ENCODE results near the gene RPTOR.

- TF ChIP-seq EZH2 (IDR thresholded peaks at IDR 0.05; ENCODE audit: insufficient read depth, poor library complexity, severe bottlenecking) (no peak), EZH2phosphoT487 (IDR thresholded peaks at IDR 0.05; ENCODE audit: insufficient read depth, low read depth) (no peak)
Observed at GRCh38 chr17:80691784-80692183, 147.1 kb downstream of the RPTOR start.
